ENCODE results near the gene APOL2. TPM values are rescaled to one million over a fixed set of nuclear protein-coding genes. Genes with fewer than 3 reads are reported as not detected.
"Not testable (repeated sequence)": the region's sequence is repeated elsewhere in the genome, so short reads cannot be mapped to it uniquely, and the experiment has no call there.

The APOL2 gene
- total and polyA plus RNA-seq, 5 donors = 29.1 to 54.8 (median 40.0) TPM

- DNase-seq (peak in 1 of 3 donors; percentile 27), ATAC-seq (peak in 1 of 2 donors; percentile 1)
- Histone ChIP-seq H3K9me3 (ENCODE audit: control insufficient read depth, low read length) (no peaks in the 10 kb centered on the region), H3K4me1 (ENCODE audit: control insufficient read depth, insufficient read depth, low read length) (no peaks in the 10 kb centered on the region), H3K27me3 (ENCODE audit: control insufficient read depth, insufficient read depth) (no peaks in the 10 kb centered on the region), H3K27ac (ENCODE audit: low read length) (no peak overlapping the region), H3K4me3 (ENCODE audit: low read length) (no peak overlapping the region)
- WGBS = 65% methylated on average over 14 of the region's 14 CpGs
- intact Hi-C loops (cut with DNase I) = loop anchor here in 1 of 4 donors (10.0 kb wide), 1 partner anchor 137 kb away; no protein-coding TSS in a partner anchor
Observed at GRCh38 chr22:36281781-36282327, 42.5 kb upstream of the APOL2 start.

GRCh38 chr22:36280379-36280778, 41.1 kb upstream of the APOL2 start:
- intact Hi-C loops (cut with DNase I) = loop anchor here in 1 of 4 donors (10.0 kb wide), 1 partner anchor 136 kb away; no protein-coding TSS in a partner anchor
- no peaks in the 10 kb centered on the region for H3K27me3 ChIP-seq (ENCODE audit: control insufficient read depth, insufficient read depth)
- H3K4me3 ChIP-seq (ENCODE audit: low read length) = no peak overlapping the region
- 69% methylated on average over 8 of the region's 8 CpGs for WGBS
- ATAC-seq = no peak
- H3K9me3 ChIP-seq (ENCODE audit: control insufficient read depth, low read length) = no peaks in the 10 kb centered on the region
- peak in 1 of 3 donors; percentile 19 for DNase-seq
- no peaks in the 10 kb centered on the region for H3K4me1 ChIP-seq (ENCODE audit: control insufficient read depth, insufficient read depth, low read length)
- no peak overlapping the region for H3K27ac ChIP-seq (ENCODE audit: low read length)

- 60% methylated on average over 8 of the region's 8 CpGs for WGBS
- no peak for ATAC-seq
- no peaks in the 10 kb centered on the region for H3K4me1 ChIP-seq (ENCODE audit: control insufficient read depth, insufficient read depth, low read length)
- peak in 1 of 3 donors; percentile 1 for DNase-seq
- intact Hi-C loops (cut with DNase I) = loop anchor here in 3 of 4 donors (5.0 to 10.0 kb wide), 3 partner anchors 82 to 134 kb away; no protein-coding TSS in a partner anchor
- no peaks in the 10 kb centered on the region for H3K27me3 ChIP-seq (ENCODE audit: control insufficient read depth, insufficient read depth)
- no peak overlapping the region for H3K27ac ChIP-seq (ENCODE audit: low read length)
- H3K4me3 ChIP-seq (ENCODE audit: low read length) = no peak overlapping the region
- H3K9me3 ChIP-seq (ENCODE audit: control insufficient read depth, low read length) = no peaks in the 10 kb centered on the region
Observed at GRCh38 chr22:36279219-36279666, 39.9 kb upstream of the APOL2 start.

GRCh38 chr22:36277482-36278291, 38.4 kb upstream of the APOL2 start:
- Histone ChIP-seq H3K27ac (ENCODE audit: low read length) (no peak overlapping the region), H3K9me3 (ENCODE audit: control insufficient read depth, low read length) (no peaks in the 10 kb centered on the region), H3K4me3 (ENCODE audit: low read length) (no peak overlapping the region), H3K4me1 (ENCODE audit: control insufficient read depth, insufficient read depth, low read length) (no peaks in the 10 kb centered on the region), H3K27me3 (ENCODE audit: control insufficient read depth, insufficient read depth) (no peaks in the 10 kb centered on the region)
- ATAC-seq (peak; percentile 60 to 70), DNase-seq (peak; percentile 60 to 82 (median 81))
- intact Hi-C loops (cut with DNase I) = loop anchor here in 3 of 4 donors (5.0 to 10.0 kb wide), 3 partner anchors 80 to 133 kb away; no protein-coding TSS in a partner anchor
- WGBS = 25% methylated on average over 18 of the region's 18 CpGs

- DNase-seq (no peak), ATAC-seq (no peak)
- Histone ChIP-seq H3K27ac (ENCODE audit: low read length) (no peak overlapping the region), H3K4me3 (ENCODE audit: low read length) (no peak overlapping the region), H3K4me1 (ENCODE audit: control insufficient read depth, insufficient read depth, low read length) (no peaks in the 10 kb centered on the region), H3K27me3 (ENCODE audit: control insufficient read depth, insufficient read depth) (no peaks in the 10 kb centered on the region), H3K9me3 (ENCODE audit: control insufficient read depth, low read length) (no peaks in the 10 kb centered on the region)
- 79% methylated on average over 5 of the region's 5 CpGs for WGBS
- intact Hi-C loops (cut with DNase I) = loop anchor here in 2 of 4 donors (10.0 kb wide), 2 partner anchors 80 to 130 kb away; no protein-coding TSS in a partner anchor
Observed at GRCh38 chr22:36274531-36274930, 35.2 kb upstream of the APOL2 start.

- not testable (repeated sequence) for H3K27ac ChIP-seq (ENCODE audit: low read length); H3K4me1 ChIP-seq (ENCODE audit: control insufficient read depth, insufficient read depth, low read length); H3K27me3 ChIP-seq (ENCODE audit: control insufficient read depth, insufficient read depth); H3K9me3 ChIP-seq (ENCODE audit: control insufficient read depth, low read length); ATAC-seq; DNase-seq; H3K4me3 ChIP-seq (ENCODE audit: low read length)
- 78% methylated on average over 5 of the region's 5 CpGs for WGBS
- intact Hi-C loops (cut with DNase I) = loop anchor here in 2 of 4 donors (10.0 kb wide), 2 partner anchors 77 to 127 kb away; no protein-coding TSS in a partner anchor
Observed at GRCh38 chr22:36271951-36272350, 32.6 kb upstream of the APOL2 start.

GRCh38 chr22:36271231-36271630, 31.9 kb upstream of the APOL2 start:
- not testable (repeated sequence) for DNase-seq; H3K4me1 ChIP-seq (ENCODE audit: control insufficient read depth, insufficient read depth, low read length); H3K27ac ChIP-seq (ENCODE audit: low read length); H3K27me3 ChIP-seq (ENCODE audit: control insufficient read depth, insufficient read depth); H3K4me3 ChIP-seq (ENCODE audit: low read length); ATAC-seq; H3K9me3 ChIP-seq (ENCODE audit: control insufficient read depth, low read length)
- intact Hi-C loops (cut with DNase I) = loop anchor here in 2 of 4 donors (10.0 kb wide), 2 partner anchors 76 to 126 kb away; no protein-coding TSS in a partner anchor
- 69% methylated on average over 7 of the region's 7 CpGs for WGBS

- Histone ChIP-seq H3K27me3 (ENCODE audit: control insufficient read depth, insufficient read depth) (no peaks in the 10 kb centered on the region), H3K9me3 (ENCODE audit: control insufficient read depth, low read length) (no peaks in the 10 kb centered on the region), H3K4me1 (ENCODE audit: control insufficient read depth, insufficient read depth, low read length) (no peaks in the 10 kb centered on the region), H3K4me3 (ENCODE audit: low read length) (no peak overlapping the region), H3K27ac (ENCODE audit: low read length) (no peak overlapping the region)
- intact Hi-C loops (cut with DNase I) = no loop called here
- 92% methylated on average over 11 of the region's 11 CpGs for WGBS
- DNase-seq (no peak), ATAC-seq (peak in 1 of 2 donors; percentile 34)
Observed at GRCh38 chr22:36267896-36268485, 28.7 kb upstream of the APOL2 start.

GRCh38 chr22:36267058-36267457, 27.7 kb upstream of the APOL2 start:
- Histone ChIP-seq H3K9me3 (ENCODE audit: control insufficient read depth, low read length) (no peaks in the 10 kb centered on the region), H3K4me1 (ENCODE audit: control insufficient read depth, insufficient read depth, low read length) (no peaks in the 10 kb centered on the region), H3K27me3 (ENCODE audit: control insufficient read depth, insufficient read depth) (no peaks in the 10 kb centered on the region), H3K4me3 (ENCODE audit: low read length) (no peak overlapping the region), H3K27ac (ENCODE audit: low read length) (no peak overlapping the region)
- DNase-seq = no peak
- intact Hi-C loops (cut with DNase I) = no loop called here
- WGBS = 96% methylated on average over 4 of the region's 4 CpGs
- ATAC-seq = peak in 1 of 2 donors; percentile 8

GRCh38 chr22:36263886-36264664, 24.7 kb upstream of the APOL2 start:
- H3K9me3 ChIP-seq (ENCODE audit: control insufficient read depth, low read length); H3K27me3 ChIP-seq (ENCODE audit: control insufficient read depth, insufficient read depth); intact Hi-C loops (cut with DNase I); H3K4me1 ChIP-seq (ENCODE audit: control insufficient read depth, insufficient read depth, low read length); ATAC-seq; H3K27ac ChIP-seq (ENCODE audit: low read length); H3K4me3 ChIP-seq (ENCODE audit: low read length); DNase-seq: not testable (repeated sequence)
- 82% methylated on average over 7 of the region's 7 CpGs for WGBS

Measured in right cardiac atrium (tissue), 5 donors.